Inflammatory macrophage (primary cell): ENCODE results near the gene C1orf105.
"Not testable (repeated sequence)": the region's sequence is repeated elsewhere in the genome, so short reads cannot be mapped to it uniquely, and the experiment has no call there.

Experiments
- DNase-seq, 2 donors: peaks; one replicate each; pipeline ENCODE4 v3.0.0-alpha.2; 2020 to 2022
- total RNA-seq, 18 experiments: gene quantifications; one replicate each; lab custom pipeline; 2026; ENCODE audit warnings: mixed read lengths in 6 of 18, inconsistent platforms in 2 of 18; lab: John Stamatoyannopoulos, UW

Gene C1orf105, protein sequence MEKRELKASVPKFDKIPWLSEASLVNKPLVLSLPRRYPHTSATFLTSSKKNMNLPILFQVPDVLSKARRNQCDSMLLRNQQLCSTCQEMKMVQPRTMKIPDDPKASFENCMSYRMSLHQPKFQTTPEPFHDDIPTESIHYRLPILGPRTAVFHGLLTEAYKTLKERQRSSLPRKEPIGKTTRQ
- total RNA-seq, result 0 to 0.12 (median 0) reads per million in 18 experiments

DNA sequence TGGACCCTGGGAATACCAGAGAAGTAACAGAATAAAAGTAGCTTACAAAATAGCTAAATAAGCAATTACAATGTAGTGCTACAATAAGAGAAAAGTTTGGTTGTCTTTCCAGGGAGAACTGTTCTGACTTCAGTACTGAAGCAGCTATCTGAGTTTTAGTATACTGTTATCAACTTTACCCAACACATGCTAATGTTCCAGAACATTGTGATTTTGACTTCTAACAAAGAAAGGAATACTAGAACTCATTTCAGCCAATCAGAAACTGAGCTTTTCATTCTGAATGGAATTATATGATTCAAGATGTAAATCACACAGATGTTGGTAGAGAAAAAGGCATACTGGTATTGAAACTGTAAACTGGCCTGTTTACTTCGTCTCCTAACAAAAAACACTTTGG lies at the start of gene C1orf105:
Gene C1orf105 (plus strand): TSS at position 301 of the 400 bp plus-strand sequence. CDS start 201 bp downstream, outside the sequence.
- no peak for DNase-seq

DNA sequence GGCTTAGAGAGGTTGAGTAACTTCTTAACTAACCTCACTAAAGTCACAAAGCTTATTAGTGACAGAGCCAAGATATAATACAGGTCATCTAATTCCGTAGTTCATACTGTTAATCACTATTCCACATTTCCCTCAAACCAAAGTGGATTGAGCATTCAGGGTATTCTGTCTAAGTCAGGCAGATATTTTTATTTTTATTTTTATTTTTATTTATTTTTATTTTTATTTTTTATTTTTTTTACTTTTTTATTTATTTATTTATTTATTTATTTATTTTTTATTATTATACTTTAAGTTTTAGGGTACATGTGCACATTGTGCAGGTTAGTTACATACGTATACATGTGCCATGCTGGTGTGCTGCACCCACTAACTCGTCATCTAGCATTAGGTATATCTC lies 48.8 kb upstream of the C1orf105 start:
- not testable (repeated sequence) for DNase-seq

DNA sequence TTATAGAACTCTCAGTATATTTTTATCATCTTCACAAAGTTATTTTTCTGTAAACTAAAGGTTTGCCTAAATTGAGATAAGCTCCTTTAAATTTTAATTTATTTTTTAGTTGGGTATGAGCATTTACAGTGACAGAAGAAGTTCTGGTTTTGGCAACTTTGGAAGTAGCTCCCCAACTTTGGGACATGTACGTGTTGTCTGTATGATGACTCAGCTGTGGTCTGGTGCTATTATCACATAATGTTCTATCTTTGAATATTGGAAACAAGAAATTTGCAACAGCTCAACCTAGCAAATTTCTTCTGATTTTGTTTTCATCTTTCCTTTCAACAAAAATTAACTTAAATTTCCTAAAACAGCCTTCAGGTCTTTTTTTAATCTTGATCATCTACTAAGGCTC lies 46.6 kb upstream of the C1orf105 start:
- DNase-seq, result no peak

DNA sequence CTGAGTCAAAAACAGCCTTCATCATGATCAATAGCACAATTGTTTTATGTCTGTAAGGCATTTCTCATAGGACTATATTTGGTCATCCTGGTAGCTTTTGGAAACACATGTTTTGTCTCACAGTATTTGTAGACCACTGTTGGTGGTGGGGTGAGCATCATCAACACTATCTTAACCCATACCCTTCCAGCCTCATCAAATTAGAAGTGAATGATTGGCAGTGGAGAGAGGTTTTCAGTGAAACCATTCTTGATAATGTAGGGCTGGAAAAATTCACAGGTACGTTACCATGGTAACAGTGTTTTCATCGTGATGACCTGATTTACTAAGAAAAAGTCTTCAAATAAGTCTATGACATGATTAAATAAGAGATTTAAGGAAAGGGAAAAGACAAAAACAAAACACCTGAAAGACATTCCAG lies 45.3 kb upstream of the C1orf105 start:
- DNase-seq, result no peak

DNA sequence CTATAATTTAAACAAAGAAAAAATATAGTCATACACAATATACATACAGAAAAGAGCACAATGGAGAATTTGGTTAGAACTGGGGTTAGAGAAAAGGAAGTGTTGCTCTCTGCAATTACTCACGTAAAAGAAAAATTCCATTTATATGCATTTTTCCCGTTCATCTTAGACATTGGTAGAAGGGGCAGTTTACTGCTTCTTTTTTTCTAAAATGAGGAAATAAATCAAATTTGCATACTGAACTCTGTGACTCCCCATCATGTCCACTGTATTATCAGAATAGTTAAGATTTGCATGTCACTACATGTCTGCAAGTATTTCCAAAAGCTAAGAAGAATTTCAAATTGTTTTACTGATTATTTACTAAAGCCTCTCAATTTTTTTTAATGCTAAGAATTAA lies 44.1 kb upstream of the C1orf105 start:
- DNase-seq, result no peak

DNA sequence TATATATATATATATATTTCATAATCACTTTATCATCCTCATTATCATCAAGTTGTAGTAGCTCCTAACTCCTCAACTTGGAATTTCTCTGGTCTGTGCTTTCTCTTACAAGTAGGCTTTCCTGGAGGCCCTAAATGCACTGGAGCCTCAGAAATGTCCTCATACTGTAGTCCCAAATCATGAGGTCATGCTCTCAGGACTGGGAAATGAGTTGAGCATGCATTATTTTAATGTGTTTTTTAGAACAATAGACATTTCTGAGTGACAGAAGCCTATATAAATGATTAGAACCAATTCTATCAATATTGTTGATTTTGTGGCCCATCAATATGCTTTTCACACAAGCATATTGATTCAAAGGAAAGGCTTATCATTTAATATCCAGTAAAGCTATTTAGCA lies 42.9 kb upstream of the C1orf105 start:
- DNase-seq, result no peak

DNA sequence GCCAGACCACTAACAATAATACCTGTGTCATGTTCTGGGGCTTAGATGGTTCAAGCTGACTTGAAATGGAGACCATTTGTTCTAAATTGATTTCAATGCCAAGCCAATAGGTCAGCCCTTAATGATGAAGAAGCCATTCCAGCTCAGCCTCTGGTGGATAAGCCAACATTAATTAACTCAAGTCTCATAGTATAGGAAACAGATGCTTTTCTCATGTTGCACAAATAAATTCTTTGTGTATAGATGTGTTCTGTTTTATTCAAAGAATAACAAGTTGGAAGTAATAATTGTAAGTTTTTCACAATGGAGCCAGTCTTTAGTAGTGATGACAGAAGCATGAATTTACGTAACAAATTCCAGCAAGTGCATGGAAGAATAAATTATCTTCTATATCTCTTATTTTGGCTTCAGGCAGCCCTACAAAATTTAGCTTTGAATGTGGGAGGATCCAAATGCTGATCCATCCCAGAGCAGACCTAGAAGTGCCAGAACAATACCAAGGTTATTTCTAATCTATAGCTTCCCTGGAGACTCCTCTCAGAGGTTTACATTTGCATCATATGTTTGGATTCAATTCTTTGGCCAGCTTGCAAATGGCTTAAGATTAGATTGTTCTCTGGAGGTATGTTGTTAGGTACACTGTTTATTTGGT lies 42.2 kb upstream of the C1orf105 start:
- no peak for DNase-seq

DNA sequence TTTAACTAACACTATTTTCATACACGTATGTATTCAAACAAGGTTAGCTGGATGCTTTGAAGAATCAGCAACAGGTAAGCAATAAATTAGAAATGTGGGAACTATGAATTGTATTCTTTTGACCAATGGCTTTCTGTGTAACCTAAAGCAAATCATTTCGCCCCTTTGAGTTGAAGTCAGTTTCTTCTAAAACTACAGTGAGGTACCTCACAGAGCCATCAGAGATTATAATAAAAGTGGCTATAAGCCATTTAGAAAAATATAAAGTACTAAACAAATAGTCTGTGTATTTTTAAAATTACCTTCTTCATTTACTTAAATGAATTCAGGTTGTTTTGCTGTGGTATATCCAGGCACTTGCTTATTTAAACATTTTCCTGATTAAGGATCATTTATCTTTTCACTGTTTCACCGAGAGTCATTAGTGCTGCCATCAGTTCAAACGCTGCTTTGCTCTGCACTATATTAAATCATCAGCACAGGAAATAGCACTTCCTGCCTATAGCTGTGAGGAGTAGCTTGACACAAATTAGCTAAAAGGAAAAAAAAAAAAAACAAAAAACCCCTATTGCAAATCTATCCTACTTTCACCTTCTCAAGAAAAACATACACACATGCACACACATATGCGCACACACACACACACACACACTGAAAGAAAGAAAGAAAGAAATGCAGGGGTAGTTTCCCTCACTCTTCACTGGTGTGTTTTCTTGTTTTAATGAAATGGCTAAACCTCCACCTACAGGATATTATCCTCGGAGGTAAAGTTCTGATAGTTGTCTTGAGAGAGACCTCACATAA lies 39.8 kb upstream of the C1orf105 start:
- no peak for DNase-seq

DNA sequence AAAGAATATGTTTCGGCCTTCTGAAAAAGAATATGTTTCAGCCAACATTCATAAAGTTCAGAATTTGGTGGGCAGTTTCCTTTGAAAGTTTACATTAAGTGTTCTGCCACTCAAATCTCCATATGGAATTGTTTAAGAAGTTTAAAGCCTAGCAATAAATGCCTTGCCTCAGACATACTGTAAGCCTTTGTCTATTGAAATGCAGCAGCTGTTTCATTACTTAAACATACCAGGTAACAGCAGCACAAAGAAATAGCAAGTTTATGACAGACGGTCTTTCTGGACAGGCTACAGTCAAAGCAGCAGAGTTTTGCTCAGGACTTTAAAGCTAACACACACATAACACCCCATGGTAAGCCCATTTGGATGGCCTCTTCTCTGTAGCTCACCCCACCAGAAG lies 38.5 kb upstream of the C1orf105 start:
- DNase-seq, result no peak

DNA sequence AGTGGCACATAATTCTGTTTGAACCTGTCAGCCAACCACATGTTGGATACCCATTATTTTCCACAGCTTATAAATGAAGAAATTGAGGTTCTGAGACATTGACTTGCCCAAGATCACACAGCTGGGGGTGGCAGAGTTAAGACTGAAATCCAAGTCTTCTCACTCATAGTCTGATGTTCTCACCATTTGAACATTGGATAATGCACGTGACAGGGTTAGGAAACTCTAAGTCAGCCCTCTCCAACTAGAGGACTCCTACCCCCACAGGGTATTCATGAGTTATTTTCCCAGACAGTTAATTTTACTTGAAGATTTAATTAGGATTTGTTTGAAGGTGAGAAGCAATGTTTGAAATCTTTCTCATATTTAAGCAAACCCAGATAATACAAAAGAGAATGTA lies 38.1 kb upstream of the C1orf105 start:
- no peak for DNase-seq

DNA sequence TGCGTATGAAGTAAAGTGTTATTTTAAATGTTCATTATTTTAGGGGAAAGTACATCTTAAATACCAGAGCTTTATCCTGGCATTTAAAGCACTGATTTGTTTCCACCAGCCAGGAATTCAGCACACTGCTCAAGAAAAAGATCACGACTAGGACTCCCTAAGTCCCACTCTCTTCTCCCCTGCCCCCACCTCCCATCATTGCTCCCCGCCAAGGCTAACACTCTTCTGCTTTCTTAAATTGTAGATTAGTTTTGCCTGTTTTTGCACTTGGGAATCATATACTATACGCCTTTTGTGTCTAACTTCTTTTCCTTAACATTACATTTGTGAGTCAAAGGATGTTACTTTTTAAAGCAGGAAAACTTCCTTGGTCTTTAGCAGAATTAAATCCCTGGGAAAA lies 37.5 kb upstream of the C1orf105 start:
- no peak for DNase-seq

DNA sequence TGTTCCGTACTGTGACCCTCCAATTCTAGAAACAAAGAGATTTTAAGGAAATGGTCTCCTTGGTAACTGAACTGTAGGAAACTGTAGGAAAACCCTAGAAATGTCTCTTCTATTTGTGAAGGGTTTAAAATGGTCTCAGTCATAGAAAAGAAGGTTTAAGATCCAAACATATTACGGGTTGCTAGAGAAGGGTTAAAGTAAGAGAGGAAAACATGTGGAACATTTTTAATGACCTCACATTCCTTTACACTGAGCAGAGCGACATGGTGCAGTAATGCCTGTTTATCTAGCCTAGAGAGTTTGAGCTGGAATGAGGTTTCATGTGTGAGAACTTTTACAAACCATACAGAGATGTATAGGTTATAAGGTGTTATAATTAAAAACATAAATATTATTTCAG lies 36.9 kb upstream of the C1orf105 start:
- DNase-seq, result no peak

DNA sequence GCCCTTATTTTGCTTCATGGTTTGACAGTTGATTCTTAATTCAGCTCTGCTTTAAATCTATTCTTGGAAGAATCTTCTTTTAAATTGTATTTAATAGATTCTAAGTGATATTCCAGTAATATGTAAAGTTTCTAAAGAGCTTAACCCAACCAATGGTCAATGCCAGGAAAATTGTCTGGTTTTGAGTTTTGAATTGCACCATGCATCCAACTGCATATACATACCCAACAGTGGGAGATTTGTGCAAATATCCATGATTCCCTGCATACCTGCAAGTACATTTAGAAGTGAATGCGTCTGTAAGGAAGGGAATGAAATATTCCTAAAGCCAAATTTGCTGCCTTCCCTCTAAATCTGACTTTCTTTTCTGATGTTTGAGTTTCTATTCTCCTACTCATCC lies 35.8 kb upstream of the C1orf105 start:
- DNase-seq, result no peak

DNA sequence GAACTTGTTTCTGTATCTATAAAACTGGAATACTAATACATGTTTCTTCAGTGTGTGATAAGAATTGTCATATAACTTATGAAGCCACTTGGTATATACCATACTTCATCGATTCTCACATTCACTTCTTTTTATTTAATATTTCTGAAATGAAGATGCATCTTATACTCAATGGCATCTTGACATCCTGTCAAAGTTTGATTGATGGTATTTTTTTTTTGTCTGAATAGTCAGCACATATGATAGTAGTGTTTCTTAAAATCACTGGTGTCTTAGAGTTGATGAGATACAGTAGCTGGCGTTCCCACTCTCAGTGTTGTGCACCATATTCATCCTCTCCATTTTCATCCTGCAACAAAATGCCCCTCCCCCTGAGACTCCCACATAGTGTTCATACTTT lies 34.4 kb upstream of the C1orf105 start:
- no peak for DNase-seq

DNA sequence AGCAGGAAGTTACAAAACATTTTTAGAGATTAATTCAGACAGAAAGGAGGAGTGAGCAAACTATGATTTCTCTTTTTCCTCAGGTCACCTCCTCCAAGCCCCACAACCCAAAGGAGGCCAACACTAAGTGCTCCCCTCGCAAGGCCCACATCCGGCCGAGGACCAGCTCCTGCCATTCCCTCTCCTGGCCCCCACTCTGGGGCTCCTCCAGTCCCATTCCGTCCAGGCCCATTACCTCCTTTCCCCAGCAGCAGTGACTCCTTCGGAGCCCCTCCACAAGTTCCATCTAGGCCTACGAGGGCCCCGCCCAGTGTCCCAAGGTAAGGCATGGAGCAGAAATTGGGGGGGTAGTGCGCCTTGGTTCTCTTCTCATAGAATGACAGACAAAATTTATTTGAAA lies 32.0 kb upstream of the C1orf105 start:
- no peak for DNase-seq

DNA sequence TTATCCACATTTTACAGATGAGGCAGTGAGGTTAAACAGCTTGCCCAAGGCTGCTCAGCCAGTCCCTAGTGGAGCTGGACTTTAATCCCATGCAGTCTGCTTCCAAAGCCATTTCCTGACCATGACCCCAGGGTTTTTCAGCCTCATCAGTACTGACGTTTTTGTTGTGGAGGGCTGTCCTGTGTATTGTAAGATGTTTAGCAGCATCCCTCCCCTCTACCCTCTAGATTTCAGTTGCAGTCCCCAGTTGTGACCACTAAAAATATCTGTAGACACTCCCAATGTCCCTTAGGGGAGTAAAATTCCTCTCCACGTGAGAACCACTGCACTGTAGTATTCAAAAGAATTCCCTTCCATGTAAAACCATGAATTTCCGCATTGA lies 30.2 kb upstream of the C1orf105 start:
- DNase-seq, result no peak

DNA sequence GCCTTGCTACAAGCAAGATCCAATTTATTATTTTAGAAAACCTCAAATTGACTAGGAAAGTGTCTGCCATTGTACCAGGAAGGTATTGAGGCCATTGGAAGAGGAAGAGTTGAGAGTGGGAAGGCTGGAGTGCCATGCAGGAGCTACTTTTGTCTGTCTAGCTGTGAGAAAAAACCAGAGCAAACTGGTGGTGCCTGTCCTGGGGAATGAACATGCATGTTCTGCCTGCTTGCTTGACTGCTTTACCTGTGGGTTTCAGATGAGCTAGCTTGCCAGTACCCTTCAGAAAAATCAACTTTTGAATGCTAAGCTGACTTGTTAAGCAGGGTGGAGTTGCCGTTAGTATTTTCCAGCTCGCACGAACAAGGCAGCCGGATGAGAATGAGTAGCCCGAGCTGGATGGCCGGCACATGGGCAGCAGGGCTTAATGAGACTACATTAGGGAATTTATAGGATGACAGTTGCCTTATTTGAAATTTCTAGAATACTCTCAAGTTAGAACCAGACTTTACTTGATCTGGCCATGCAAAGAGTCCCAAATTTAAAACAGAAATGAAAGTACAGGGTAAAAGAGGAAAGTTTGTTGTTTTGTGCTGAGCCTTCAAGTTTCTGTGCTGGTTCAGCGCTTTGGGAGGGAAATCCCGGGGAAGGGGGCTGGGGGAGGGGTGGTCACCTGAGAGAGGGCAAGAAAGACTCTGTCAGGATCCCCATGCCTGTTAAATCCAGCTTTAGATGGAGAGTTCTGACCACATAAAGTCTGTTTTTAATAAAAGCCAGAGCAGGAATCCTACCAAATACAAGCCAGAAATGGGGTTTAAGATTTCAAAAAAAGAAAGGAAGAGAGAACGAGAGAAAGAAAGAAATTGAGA lies 29.6 kb upstream of the C1orf105 start:
- DNase-seq, result no peak

DNA sequence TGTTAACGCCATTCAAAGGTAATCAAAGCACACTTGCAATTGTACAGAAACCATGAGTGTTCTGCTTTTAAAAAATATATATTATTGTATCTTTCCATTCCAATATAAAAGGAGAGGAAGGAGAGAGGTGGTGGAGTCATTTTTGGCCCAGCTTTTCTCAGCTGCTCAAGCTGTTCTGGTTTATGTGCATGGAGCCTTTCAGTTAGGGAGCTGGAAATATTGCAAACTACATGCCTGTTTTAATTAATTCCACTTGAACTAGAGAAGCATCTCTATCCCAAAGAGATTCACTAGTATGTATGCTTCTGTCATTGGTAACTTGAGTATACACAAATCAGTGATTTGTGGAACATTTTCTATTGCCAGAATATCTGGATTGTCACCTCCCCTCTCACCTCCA lies 28.5 kb upstream of the C1orf105 start:
- no peak for DNase-seq

DNA sequence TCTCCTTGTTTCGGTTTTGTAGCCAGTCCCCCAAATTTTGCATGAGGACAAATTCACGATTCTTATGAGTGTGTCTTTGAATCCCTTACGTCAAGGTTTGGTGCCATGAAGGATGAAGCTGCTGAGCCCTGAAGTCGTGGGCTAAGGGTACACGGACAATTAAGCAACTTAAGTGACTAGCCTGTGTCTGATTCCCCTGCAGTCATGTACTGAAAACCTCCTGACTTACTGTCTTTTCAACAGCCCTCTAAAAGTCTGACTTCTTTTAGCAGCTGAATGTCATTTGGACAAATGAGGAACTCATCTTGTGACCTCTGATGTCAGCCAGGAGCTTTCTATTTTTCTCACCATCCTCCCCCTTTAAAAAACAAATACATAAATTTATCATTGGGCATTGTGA lies 27.1 kb upstream of the C1orf105 start:
- DNase-seq, result peak; percentile 73 to 89

DNA sequence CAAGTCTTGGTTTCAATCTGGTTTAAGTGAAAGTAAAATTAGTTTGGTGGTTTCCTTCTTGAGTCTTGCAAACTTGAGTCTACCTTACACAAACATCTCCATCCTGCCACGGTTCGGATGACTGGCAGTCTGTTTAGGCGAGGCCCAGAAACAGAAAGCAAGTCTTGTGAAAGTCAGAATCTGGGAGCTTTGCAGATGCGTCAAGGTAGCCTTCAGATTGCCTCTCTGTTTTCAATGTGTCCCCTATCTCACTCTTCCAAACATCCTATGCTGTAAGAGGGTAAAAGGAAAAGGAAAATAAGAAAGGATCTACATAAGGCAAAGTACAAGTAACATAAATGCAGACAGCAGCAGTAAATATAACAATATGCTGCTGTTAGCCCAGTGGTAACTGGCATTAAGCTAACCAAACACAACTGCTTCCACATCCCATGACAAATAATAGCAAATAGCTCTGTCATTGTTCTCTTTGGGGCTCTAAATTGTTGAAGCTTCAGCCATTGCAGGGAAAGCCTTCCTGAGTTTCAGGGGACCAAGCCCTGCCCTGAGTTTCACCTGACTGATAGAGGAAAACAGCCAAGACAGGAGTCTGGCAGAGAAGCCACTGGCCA lies 26.2 kb upstream of the C1orf105 start:
- peak; percentile 34 to 54 for DNase-seq

DNA sequence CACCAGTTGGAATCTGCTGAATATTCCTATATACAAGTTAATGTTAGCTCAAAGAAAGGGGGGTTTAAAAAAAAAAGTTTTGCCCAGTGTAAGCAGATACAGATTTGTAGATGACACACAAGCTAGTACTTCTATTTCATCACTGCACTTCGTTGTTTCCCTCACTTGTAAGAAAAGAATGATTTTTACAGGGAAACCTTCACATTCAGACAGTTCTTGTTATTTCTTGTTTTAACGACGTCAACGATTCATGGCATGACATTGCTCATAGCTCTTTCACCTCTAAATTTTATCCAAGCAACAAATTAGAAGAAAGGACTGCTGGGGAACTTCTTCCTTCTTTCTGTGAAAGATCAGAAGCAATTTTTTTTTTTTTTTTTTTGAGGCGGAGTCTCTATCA lies 25.7 kb upstream of the C1orf105 start:
- no peak for DNase-seq

DNA sequence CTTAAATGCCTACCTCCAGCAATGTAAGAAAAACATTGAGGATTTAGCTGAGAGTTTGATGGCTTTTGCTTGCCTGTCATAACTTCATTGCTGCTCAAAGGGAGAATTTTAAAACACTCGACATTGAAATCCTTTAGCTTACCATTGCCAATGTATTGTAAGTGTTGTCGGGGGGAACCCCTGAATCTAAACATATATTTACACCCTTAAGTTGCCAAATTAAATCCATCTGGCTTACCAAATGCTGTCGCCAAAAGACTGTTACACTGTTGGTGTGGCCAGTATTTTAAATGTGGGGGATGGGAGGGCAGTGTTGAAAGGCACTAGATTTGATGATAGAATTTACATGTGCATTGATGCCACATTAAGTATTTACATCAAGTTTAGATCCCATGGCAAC lies 24.9 kb upstream of the C1orf105 start:
- no peak for DNase-seq

DNA sequence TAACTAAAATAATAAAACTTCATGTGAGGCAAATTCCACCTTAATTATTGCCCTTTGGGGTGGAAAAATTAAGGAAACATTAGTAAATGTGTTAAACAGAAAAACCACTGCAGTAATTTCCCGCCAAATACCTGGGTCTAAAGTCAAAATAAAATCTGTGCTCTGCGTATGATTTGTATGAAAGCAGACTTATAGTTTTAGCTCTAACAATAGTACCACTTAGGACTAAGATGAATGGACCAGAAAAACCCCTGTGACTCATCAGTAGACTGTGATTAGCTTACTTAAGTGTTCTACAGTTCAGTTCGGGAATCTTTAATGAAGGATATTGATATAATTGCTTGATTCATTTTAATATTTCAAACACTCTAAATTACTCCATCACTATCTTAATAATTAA lies 23.3 kb upstream of the C1orf105 start:
- no peak for DNase-seq
